GM12873 (cell line): ENCODE results near the gene FAM117B.

Experiments used
- TF ChIP-seq, protein P1 (sequence below): IDR thresholded peaks from 2 replicates; pipeline ENCODE4 v1.5.1; 2012; ENCODE audit warnings: low read depth, mild to moderate bottlenecking, moderate library complexity, low read length, control low read depth; ENCODE audit not compliant: insufficient read depth; ENCODE audit errors: missing control alignments

FAM117B gene

DNA sequence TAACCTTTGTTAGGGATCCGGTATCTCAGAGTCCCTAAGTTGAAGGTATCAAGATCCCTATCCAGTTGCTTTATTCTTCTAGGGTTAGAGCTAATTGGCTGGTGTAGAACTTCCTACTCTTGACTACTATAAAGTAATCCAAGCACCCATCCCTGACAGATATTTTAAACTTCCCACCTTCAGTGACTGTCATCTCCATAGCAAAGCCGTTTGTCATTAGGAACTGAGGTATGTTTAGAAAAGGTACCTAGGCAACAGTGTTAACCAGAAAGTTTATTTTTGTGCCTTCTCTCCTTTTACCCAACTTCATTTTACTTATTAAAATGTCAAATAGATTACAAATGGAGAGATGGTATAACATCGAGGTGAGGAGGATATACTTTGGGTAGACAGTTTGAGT, 4.5 kb downstream of the FAM117B start:
- TF ChIP-seq, protein P1, sequence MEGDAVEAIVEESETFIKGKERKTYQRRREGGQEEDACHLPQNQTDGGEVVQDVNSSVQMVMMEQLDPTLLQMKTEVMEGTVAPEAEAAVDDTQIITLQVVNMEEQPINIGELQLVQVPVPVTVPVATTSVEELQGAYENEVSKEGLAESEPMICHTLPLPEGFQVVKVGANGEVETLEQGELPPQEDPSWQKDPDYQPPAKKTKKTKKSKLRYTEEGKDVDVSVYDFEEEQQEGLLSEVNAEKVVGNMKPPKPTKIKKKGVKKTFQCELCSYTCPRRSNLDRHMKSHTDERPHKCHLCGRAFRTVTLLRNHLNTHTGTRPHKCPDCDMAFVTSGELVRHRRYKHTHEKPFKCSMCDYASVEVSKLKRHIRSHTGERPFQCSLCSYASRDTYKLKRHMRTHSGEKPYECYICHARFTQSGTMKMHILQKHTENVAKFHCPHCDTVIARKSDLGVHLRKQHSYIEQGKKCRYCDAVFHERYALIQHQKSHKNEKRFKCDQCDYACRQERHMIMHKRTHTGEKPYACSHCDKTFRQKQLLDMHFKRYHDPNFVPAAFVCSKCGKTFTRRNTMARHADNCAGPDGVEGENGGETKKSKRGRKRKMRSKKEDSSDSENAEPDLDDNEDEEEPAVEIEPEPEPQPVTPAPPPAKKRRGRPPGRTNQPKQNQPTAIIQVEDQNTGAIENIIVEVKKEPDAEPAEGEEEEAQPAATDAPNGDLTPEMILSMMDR, result no peak

DNA sequence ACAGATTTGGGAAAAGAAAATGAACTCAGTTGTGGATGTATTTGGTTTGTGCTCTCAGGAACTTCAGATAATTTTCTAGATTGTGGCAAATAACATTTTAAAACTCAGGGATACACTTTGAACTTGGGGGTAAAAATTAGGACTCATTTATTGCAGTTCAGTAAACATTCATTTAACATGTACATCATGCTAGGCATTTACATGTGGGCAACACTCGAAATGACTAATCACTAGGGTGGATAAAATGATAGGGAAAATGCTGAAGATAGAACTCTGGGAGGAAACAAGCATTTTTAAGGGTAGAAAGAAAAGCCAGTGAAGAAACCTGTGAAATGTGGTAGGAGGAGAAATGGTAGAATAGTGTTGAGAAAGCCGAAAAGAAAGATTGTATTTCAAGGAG, 7.8 kb downstream of the FAM117B start:
- TF ChIP-seq, protein P1, result no peak

DNA sequence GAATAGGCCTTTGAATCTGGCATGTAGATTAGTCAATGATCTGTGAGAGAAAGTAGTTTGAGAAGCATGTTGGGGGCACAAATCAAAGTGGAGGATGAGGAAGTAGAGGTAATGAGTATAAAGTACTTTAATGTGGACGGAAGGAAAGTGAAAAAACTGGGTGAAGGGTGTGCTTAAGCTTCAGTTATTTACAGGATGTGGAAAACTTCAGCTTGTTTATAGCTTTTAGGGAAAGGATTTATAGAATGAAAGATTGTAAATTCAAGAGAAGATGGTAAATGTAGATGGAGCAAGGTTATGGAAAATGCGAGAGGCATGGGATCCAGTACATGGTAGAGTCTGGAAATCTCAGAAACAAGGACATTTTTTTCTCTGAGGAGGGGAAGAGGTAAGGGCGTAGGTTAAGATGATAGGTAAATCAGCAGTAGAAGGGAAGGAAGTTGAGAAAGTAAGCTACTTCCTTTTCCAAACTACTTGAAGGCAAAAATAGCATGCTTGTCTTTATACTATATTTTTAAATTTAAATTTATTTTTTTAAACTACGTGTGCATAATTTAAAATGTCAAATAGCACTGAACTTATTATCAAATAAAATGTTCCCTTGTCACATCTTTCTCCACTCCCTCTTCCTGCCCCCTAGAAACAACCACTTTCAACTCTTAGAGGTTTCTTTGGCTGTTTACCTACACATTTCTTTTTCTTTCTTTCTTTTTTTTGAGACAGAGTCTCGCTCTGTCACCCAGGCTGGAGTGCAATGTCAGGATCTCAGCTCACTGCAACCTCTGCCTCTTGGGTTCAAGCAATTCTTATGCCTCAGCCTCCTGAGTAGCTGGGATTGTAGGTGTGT, 8.5 kb downstream of the FAM117B start:
- TF ChIP-seq, protein P1, result no peak

GRCh38 chr2:202652119-202652518, 17.4 kb downstream of the FAM117B start:
- TF ChIP-seq, protein P1, result no peak

DNA sequence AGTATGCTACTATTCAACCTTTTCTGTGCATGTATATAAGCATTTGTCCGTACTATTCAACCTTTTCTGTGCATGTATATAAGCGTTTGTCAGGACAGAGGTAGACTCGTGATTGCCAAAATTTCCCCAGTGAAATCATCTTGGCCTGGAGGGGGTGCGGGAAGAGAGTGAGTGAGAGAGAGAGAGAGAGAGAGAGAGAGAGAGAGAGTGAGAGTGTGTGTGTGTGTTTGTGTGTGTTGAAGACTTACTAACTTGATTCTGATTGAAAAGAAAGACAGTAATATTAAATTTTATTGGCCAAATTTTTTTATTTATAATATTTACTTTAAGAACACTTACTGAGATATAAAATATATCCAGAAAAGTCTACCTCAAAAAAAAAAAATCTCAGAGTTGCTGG, 19.1 kb downstream of the FAM117B start:
- TF ChIP-seq, protein P1, result no peak

DNA sequence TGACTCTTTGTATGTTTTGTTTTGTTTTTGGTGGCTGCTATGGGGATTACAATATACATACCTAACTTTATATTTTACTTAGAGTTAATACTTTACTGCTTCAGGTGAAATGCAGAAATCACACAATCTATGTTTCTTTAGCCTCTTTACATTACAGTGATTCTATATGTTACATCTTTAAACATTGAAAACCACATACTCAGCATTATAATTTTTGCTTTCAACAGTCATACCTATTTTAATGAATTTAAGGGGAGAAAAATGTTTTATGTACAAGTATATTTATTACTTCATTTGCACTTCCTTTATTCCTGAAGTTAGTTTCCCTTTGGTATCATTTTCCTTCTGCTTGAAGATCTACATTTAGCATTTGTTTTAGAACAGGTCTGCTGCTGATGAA, 23.1 kb downstream of the FAM117B start:
- TF ChIP-seq, protein P1, result no peak

DNA sequence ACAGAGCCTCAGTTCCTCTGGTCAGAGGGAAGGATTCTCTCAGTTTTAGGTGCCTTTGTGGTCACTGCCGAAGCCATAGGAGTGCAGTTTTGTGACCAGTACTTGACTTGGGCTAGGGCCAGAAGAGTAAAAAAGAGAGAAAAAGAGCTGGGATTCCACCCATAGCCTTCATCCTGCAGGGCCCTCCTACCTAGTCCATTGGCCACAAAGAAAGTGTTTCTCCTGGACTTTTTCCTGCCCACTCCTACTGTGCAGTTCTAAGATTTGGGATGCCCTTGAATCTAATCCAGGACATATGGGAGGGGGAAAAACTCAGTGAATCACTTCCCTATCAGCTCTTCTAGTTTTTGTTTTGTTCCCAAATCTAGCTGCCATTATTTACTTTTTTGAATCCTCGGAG, 26.0 kb downstream of the FAM117B start:
- TF ChIP-seq, protein P1, result no peak

DNA sequence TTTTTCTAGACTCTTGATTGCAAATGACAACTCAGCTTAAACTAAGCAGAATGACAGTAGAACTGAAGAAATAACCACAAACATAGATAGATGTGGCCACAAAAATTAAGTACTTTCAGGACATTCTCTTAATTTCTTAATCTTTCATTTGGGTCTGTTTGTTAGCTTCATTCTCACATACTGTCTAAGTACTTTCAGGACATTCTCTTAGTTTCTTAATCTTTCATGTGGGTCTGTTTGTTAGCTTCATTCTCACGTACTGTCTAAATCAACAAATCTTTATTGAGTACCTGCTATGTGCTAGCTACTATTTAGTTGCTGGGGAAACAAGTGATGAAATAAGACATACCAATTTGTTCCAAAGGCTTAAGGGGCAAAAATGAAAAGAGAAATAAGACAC, 35.1 kb downstream of the FAM117B start:
- TF ChIP-seq, protein P1, result no peak
